Hepatocyte (in vitro differentiated cells): Measurements from ENCODE around the gene SHROOM3. TPM values are rescaled to one million over a fixed set of nuclear protein-coding genes. Genes with fewer than 3 reads are reported as not detected.
A peak's percentile ranks its signal among the peaks of the same experiment; 100 is the strongest.

Experiments used
- DNase-seq: peaks from one replicate; pipeline ENCODE4 v3.0.0-alpha.2; 2016; ENCODE audit warnings: low spot score
- H2AFZ ChIP-seq: fragments of 200-600 bp; sonication (generic); 2 replicates; pipeline ENCODE4 v1.6.0; 2016; ENCODE audit warnings: antibody characterized with exemption, mild to moderate bottlenecking
- H3K27ac ChIP-seq: fragments of 200-600 bp; sonication (generic); 2 replicates; pipeline ENCODE4 v1.5.1; 2016; ENCODE audit warnings: mild to moderate bottlenecking
- H3K27me3 ChIP-seq: fragments of 200-600 bp; sonication (generic); 2 replicates; pipeline ENCODE4 v1.6.1; 2016
- H3K36me3 ChIP-seq: fragments of 200-600 bp; sonication (generic); replicated peaks from 2 replicates; pipeline ENCODE4 v1.5.1; 2016; ENCODE audit warnings: low read depth; ENCODE audit not compliant: insufficient read depth
- H3K4me1 ChIP-seq: fragments of 200-600 bp; sonication (generic); 2 replicates; pipeline ENCODE4 v1.5.1; 2016; ENCODE audit warnings: mild to moderate bottlenecking, moderate library complexity; ENCODE audit not compliant: insufficient read depth
- H3K4me2 ChIP-seq: fragments of 200-600 bp; sonication (generic); 2 replicates; pipeline ENCODE4 v1.6.0; 2016
- H3K4me3 ChIP-seq: fragments of 200-600 bp; sonication (generic); 2 replicates; pipeline ENCODE4 v1.5.1; 2016; ENCODE audit warnings: mild to moderate bottlenecking
- H3K79me2 ChIP-seq: fragments of 200-600 bp; sonication (generic); 2 replicates; pipeline ENCODE4 v1.6.0; 2017; ENCODE audit warnings: mild to moderate bottlenecking
- H3K9me2 ChIP-seq: fragments of 200-600 bp; sonication (generic); replicated peaks from 2 replicates; pipeline ENCODE4 v1.6.0; 2017; ENCODE audit warnings: mild to moderate bottlenecking; ENCODE audit not compliant: insufficient read depth
- H3K9me3 ChIP-seq: fragments of 200-600 bp; sonication (generic); 2 replicates; pipeline ENCODE4 v1.5.1; 2016; ENCODE audit warnings: low read depth, mild to moderate bottlenecking
- H4K20me1 ChIP-seq: fragments of 200-600 bp; sonication (generic); 2 replicates; pipeline ENCODE4 v1.6.0; 2016; ENCODE audit warnings: mild to moderate bottlenecking; ENCODE audit not compliant: insufficient read depth, poor library complexity, severe bottlenecking
- CTCF ChIP-seq: fragments of 200-600 bp; sonication (generic); IDR thresholded peaks from 2 replicates; pipeline ENCODE4 v1.5.1; 2016; ENCODE audit warnings: antibody characterized with exemption, mild to moderate bottlenecking; ENCODE audit not compliant: poor library complexity
- EZH2 ChIP-seq: fragments of 200-600 bp; sonication (generic); IDR thresholded peaks from 2 replicates; pipeline ENCODE4 v1.6.1; 2016; ENCODE audit warnings: antibody characterized with exemption, mild to moderate bottlenecking, borderline replicate concordance
- EZH2phosphoT487 ChIP-seq: fragments of 200-600 bp; sonication (generic); IDR thresholded peaks from one replicate; pipeline ENCODE4 v1.6.1; 2018; ENCODE audit warnings: antibody characterized with exemption, mild to moderate bottlenecking, low read depth, moderate library complexity; ENCODE audit not compliant: unreplicated experiment, severe bottlenecking
- WGBS: methylation state at CpG from one replicate; pipeline ENCODE4 v1.1.6; 2016; ENCODE audit warnings: low lambda C conversion rate; ENCODE audit errors: missing lambda C conversion rate; 5-methylcytosine and 5-hydroxymethylcytosine counted together
- polyA plus RNA-seq: library from polyadenylated mRNA; unstranded; fragments of >200 nt; fragmentation: Nextera tagmentation; extraction: Ambion mirVana; gene quantifications from 2 replicates; pipeline ENCODE4 v1.2.1, GENCODE V29; 2016
- total RNA-seq: library from RNA; depleted of rRNA; stranded (reverse); fragments of >200 nt; gene quantifications from 2 replicates; pipeline ENCODE4 v1.2.3, GENCODE V29; 2014

SHROOM3 gene
- total and polyA plus RNA-seq, 2 experiments from 2014 or later, result 35.0 to 63.1 TPM

- H3K27ac ChIP-seq, result peak overlapping the region; percentile 8
- H3K79me2 ChIP-seq, result peaks cover 8% of the 10 kb centered on the region
These were observed 220.8 kb downstream of the SHROOM3 start for GRCh38 chr4:76655566-76656479.

GRCh38 chr4:76657443-76657842 lies 222.4 kb downstream of the SHROOM3 start:
- H4K20me1 ChIP-seq, result no peaks in the 10 kb centered on the region
- H3K36me3 ChIP-seq, result no peaks in the 10 kb centered on the region
- TF ChIP-seq CTCF (no peak), EZH2phosphoT487 (no peak), EZH2 (no peak)
- no peaks in the 10 kb centered on the region for H3K9me2 ChIP-seq
- WGBS, result 94% methylated on average over 2 of the region's 2 CpGs
- H3K79me2 ChIP-seq, result peaks cover 9% of the 10 kb centered on the region
- H3K4me2 ChIP-seq, result no peak overlapping the region
- no peak for DNase-seq
- H3K9me3 ChIP-seq, result no peaks in the 10 kb centered on the region
- peaks cover 11% of the 10 kb centered on the region for H3K4me1 ChIP-seq
- no peaks in the 10 kb centered on the region for H3K27me3 ChIP-seq
- H3K4me3 ChIP-seq, result no peak overlapping the region
- H3K27ac ChIP-seq, result peak overlapping the region; percentile 50
- H2AFZ ChIP-seq, result no peak overlapping the region

More at GRCh38 chr4:76655566-76656479, 220.8 kb downstream of the SHROOM3 start:
- Histone ChIP-seq H3K9me2 (no peaks in the 10 kb centered on the region), H3K4me3 (no peak overlapping the region), H3K36me3 (no peaks in the 10 kb centered on the region), H3K4me2 (no peak overlapping the region), H3K4me1 (peaks cover 11% of the 10 kb centered on the region), H4K20me1 (no peaks in the 10 kb centered on the region), H3K27me3 (no peaks in the 10 kb centered on the region), H3K9me3 (no peaks in the 10 kb centered on the region), H2AFZ (no peak overlapping the region)
- DNase-seq, result no peak
- TF ChIP-seq CTCF (no peak), EZH2phosphoT487 (no peak), EZH2 (no peak)
- WGBS, result 69% methylated on average over 6 of the region's 6 CpGs

DNA sequence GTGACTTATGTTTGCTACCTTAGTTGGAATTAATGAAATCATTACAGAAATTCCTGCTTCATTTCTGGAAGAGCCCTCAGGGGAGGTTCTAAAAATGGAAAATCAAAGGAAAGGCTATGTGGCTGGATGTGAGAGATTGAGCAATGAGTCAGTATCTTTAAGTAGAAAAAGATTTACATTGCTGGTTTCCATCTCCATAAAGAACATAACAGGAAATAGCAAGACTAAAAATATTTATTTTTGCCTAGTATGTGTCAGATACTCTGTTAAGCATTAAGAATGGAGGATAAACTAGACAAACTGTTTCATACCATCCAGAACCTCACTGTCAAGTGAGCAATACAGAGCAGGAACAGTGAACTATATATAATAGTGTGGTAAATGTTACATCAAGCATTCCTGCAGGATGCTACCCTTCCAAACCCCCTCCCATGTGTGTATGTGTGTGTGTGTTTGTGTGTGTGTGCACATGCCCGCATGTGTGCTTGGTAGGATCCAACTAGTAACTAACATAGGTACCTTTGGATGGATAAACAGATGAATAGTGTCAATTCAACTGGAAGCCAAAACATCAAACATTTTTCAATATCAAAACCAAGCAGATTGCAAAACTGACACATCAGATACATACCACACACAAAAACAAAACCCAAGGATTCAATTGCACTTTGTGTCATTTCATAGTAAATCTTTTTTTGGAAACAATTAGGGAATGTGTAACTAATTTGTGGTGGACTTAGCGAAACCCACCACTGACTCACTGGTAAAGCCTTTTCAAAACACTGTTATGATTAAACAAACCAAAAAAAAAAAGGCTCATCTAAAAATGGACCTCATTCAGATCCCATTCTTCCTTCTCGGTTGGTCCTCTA lies 223.4 kb downstream of the SHROOM3 start:
- H3K27ac ChIP-seq, result peak overlapping the region; percentile 50
- no peak for DNase-seq
- H4K20me1 ChIP-seq, result no peaks in the 10 kb centered on the region
- no peak overlapping the region for H3K4me2 ChIP-seq
- H3K79me2 ChIP-seq, result peaks cover 9% of the 10 kb centered on the region
- H3K36me3 ChIP-seq, result no peaks in the 10 kb centered on the region
- H3K4me1 ChIP-seq, result peaks cover 14% of the 10 kb centered on the region
- WGBS, result 83% methylated on average over 3 of the region's 3 CpGs
- no peaks in the 10 kb centered on the region for H3K27me3 ChIP-seq
- no peak overlapping the region for H2AFZ ChIP-seq
- H3K9me3 ChIP-seq, result no peaks in the 10 kb centered on the region
- no peak overlapping the region for H3K4me3 ChIP-seq
- H3K9me2 ChIP-seq, result no peaks in the 10 kb centered on the region
- TF ChIP-seq EZH2phosphoT487 (no peak), CTCF (no peak), EZH2 (no peak)
